GM12878 (cell line): ENCODE measurements around the gene YBX2. TPM values are rescaled to one million over a fixed set of nuclear protein-coding genes. Genes with fewer than 3 reads are reported as not detected.

ENCODE experiments used
- ATF2 ChIP-seq: IDR thresholded peaks from 2 replicates; pipeline ENCODE4 v1.6.1; 2012; ENCODE audit warnings: low read length, inconsistent platforms
- BACH1 ChIP-seq: fragments of 450-650 bp; IDR thresholded peaks from 2 replicates; pipeline ENCODE4 v1.6.1; 2017; ENCODE audit warnings: mild to moderate bottlenecking, borderline replicate concordance
- CBX3 ChIP-seq: fragments of 200-600 bp; sonication (generic); IDR thresholded peaks from 2 replicates; pipeline ENCODE4 v1.6.1; 2016; ENCODE audit warnings: low read depth, borderline replicate concordance
- CHD2 ChIP-seq: IDR thresholded peaks from 2 replicates; pipeline ENCODE4 v1.6.1; 2011; ENCODE audit warnings: low read depth, low read length, improper control_type of control experiment, borderline replicate concordance
- E4F1 ChIP-seq: fragments of 450-650 bp; IDR thresholded peaks from 2 replicates; pipeline ENCODE4 v1.6.1; 2018; ENCODE audit warnings: borderline replicate concordance, mild to moderate bottlenecking; ENCODE audit not compliant: partially characterized antibody
- HDGF ChIP-seq: fragments of 450-650 bp; IDR thresholded peaks from 2 replicates; pipeline ENCODE4 v1.6.1; 2016; ENCODE audit warnings: antibody characterized with exemption
- MEF2B ChIP-seq: fragments of 450-650 bp; IDR thresholded peaks from 2 replicates; pipeline ENCODE4 v1.6.1; 2018; ENCODE audit warnings: mild to moderate bottlenecking, moderate library complexity; ENCODE audit not compliant: partially characterized antibody, poor library complexity, severe bottlenecking
- MYB ChIP-seq: fragments of 150-350 bp; IDR thresholded peaks from 2 replicates; pipeline ENCODE4 v1.6.1; 2014; ENCODE audit warnings: mild to moderate bottlenecking, low read depth, low read length, borderline replicate concordance
- POU2F2 ChIP-seq: IDR thresholded peaks from 3 replicates; pipeline ENCODE4 v1.6.1; 2011; ENCODE audit warnings: low read depth, mild to moderate bottlenecking, low read length, borderline replicate concordance
- RELA ChIP-seq: fragments of 450-650 bp; IDR thresholded peaks from 2 replicates; pipeline ENCODE4 v1.8.0; 2014; ENCODE audit warnings: borderline replicate concordance; ENCODE audit not compliant: partially characterized antibody
- RELB ChIP-seq: fragments of 450-650 bp; IDR thresholded peaks from 2 replicates; pipeline ENCODE4 v1.6.1; 2017; ENCODE audit warnings: low read depth, mild to moderate bottlenecking, moderate library complexity
- SKIL ChIP-seq: fragments of 450-650 bp; IDR thresholded peaks from 2 replicates; pipeline ENCODE4 v1.6.1; 2017; ENCODE audit warnings: mild to moderate bottlenecking, low read depth, inconsistent platforms; ENCODE audit not compliant: poor library complexity, severe bottlenecking
- SREBF2 ChIP-seq: IDR thresholded peaks from 2 replicates; pipeline ENCODE4 v1.6.1; 2012; ENCODE audit warnings: mild to moderate bottlenecking, low read length
- TAF1 ChIP-seq: IDR thresholded peaks from 2 replicates; pipeline ENCODE4 v1.6.1; 2011; ENCODE audit warnings: mild to moderate bottlenecking, low read depth, low read length, borderline replicate concordance
- TCF12 ChIP-seq: IDR thresholded peaks from 2 replicates; pipeline ENCODE4 v1.6.1; 2011; ENCODE audit warnings: low read depth, mild to moderate bottlenecking, low read length
- ZNF207 ChIP-seq: fragments of 450-650 bp; IDR thresholded peaks from 2 replicates; pipeline ENCODE4 v1.6.1; 2014; ENCODE audit warnings: antibody characterized with exemption, mild to moderate bottlenecking, borderline replicate concordance
- ZNF217 ChIP-seq: fragments of 450-650 bp; IDR thresholded peaks from 2 replicates; pipeline ENCODE4 v1.6.1; 2017; ENCODE audit warnings: antibody characterized with exemption, mild to moderate bottlenecking
- ZNF24 ChIP-seq: fragments of 450-650 bp; IDR thresholded peaks from 2 replicates; pipeline ENCODE4 v1.6.1; 2017; ENCODE audit warnings: antibody characterized with exemption, mild to moderate bottlenecking
- polyA plus RNA-seq, 11 experiments: library from polyadenylated mRNA; depleted of rRNA in 4 of 11; unstranded in 6 of 11; stranded (reverse) in 5 of 11; fragments of >200 nt; fragmentation: Nextera tagmentation in 4 of 11; fragmentation: Illumina TruSeq in 1 of 11; extraction: Ambion mirVana in 4 of 11; extraction: Trizol in 1 of 11; gene quantifications; 1 replicate in 1 of 11; 2 replicates in 10 of 11; pipeline versions ENCODE4 v1.2.1 to v1.2.3, GENCODE V29; 2011 to 2016; ENCODE audit warnings: inconsistent platforms in 2 of 11, missing spikeins in 2 of 11, low read depth in 1 of 11
- total RNA-seq, 4 experiments: library from RNA; depleted of rRNA in 3 of 4; stranded (reverse); fragments of >200 nt in 3 of 4; fragmentation: Illumina TruSeq in 1 of 4; extraction: Trizol in 1 of 4; gene quantifications; 2 replicates each; pipeline versions ENCODE4 v1.2.1 to v1.2.3, GENCODE V29; 2013 to 2021
- TF ChIP-seq, protein P1 (sequence below), 3 experiments: IDR thresholded peaks in 2 of 3; conservative IDR thresholded peaks in 1 of 3; 2 replicates each; pipeline ENCODE4 v1.5.1; 2011; ENCODE audit warnings: low read depth in 3 of 3, low read length in 3 of 3, mild to moderate bottlenecking in 3 of 3, control low read depth in 2 of 3, moderate library complexity in 2 of 3, inconsistent platforms in 1 of 3, mixed read lengths in 1 of 3; ENCODE audit not compliant: control insufficient read depth in 2 of 3, insufficient read depth in 1 of 3; ENCODE audit errors: extremely low read depth in 1 of 3

The YBX2 gene
- total and polyA plus RNA-seq, 10 of the 15 experiments (the other 5 are each of a cell fraction or from before 2014, with no cell fraction given): not detected

DNA sequence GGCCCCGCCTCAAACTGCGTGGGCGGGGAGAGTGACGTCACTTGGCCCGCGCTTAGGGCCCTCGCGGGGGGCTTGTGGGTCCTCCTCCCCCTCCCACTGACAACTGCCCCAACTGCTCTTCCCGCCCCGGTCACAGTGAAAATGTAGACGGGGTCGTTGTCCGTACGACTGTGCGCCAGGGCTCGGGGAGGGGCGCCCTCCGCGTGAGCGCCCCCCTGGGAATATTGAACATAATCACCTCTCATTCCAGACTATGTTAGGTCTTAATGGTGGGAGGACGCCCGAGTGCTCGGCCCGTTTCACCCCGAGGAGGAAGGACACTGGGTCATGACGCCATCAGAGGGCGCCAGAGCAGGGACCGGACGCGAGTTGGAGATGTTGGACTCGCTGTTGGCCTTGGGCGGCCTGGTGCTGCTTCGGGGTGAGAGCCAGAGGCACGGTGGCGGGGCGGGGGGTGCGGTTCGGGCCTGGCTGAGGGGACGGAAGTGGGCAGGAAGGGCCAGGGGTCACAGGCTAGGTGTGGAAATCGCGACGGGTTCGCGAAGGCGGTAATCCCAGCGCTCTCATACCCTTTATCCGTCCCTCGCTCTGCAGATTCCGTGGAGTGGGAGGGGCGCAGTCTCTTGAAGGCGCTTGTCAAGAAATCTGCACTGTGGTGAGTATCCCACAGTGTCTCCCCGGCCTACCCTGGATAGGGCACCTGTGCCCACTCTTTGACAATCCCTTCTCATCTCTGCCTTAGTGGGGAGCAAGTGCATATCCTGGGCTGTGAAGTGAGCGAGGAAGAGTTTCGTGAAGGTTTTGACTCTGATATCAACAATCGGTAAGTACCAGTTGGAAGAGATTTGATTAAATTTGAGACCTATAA lies 42.0 kb downstream of the YBX2 start, which contains the start of gene ELP5 (continued):
- TF ChIP-seq E4F1 (peak; percentile 16), TAF1 (peak; percentile 81), ZNF217 (no peak), RELB (peak; percentile 29; the same call in 1 of the 2 replicates), SREBF2 (no peak), MYB (no peak), SKIL (peak; percentile 56), ZNF207 (peak; percentile 92), BACH1 (peak; percentile 14; the same call in 1 of the 2 replicates), ZNF24 (no peak), TCF12 (no peak), MEF2B (peak; percentile 94), POU2F2 (peak; percentile 36; the same call in 1 of the 3 replicates), CHD2 (peak; percentile 5; the same call in 1 of the 2 replicates), RELA (peak; percentile 58), CBX3 (no peak), HDGF (peak; percentile 74; the same call in 1 of the 2 replicates), ATF2 (peak; percentile 91)
- TF ChIP-seq, protein P1, sequence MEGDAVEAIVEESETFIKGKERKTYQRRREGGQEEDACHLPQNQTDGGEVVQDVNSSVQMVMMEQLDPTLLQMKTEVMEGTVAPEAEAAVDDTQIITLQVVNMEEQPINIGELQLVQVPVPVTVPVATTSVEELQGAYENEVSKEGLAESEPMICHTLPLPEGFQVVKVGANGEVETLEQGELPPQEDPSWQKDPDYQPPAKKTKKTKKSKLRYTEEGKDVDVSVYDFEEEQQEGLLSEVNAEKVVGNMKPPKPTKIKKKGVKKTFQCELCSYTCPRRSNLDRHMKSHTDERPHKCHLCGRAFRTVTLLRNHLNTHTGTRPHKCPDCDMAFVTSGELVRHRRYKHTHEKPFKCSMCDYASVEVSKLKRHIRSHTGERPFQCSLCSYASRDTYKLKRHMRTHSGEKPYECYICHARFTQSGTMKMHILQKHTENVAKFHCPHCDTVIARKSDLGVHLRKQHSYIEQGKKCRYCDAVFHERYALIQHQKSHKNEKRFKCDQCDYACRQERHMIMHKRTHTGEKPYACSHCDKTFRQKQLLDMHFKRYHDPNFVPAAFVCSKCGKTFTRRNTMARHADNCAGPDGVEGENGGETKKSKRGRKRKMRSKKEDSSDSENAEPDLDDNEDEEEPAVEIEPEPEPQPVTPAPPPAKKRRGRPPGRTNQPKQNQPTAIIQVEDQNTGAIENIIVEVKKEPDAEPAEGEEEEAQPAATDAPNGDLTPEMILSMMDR (IDR thresholded peaks at IDR 0.05 in 2 of 3, conservative IDR thresholded peaks at IDR 0.05 in 1 of 3; ENCODE audit: control insufficient read depth in 2 of 3, extremely low read depth in 1 of 3, insufficient read depth in 1 of 3, low read depth in 3 of 3, low read length in 3 of 3): peak; percentile 11 to 42 (median 37); a peak in 3 of 6 replicates
